Heart left ventricle (tissue), 16 donors: ENCODE results near the gene SCYGR2. TPM values are rescaled to one million over a fixed set of nuclear protein-coding genes. Genes with fewer than 3 reads are reported as not detected.

Experiments used
- ATAC-seq, 4 donors: fragments of 200-7000 bp; cut with Tn5 transposase; one replicate each; pipeline ENCODE4 v1.9.1; 2020 to 2022; ENCODE audit warnings: moderate library complexity in 4 of 4, mild to moderate bottlenecking in 3 of 4, moderate number of reproducible peaks in 1 of 4
- DNase-seq, 5 donors: peaks; one replicate each; pipeline ENCODE4 v3.0.0-alpha.2; 2020
- H3K27ac ChIP-seq, 12 donors: fragments of 200-600 bp; sonication (generic) in 4 of 12; one replicate each; pipeline versions ENCODE4 v1.5.0 to v1.8.0; 2016 to 2022; ENCODE audit warnings: mild to moderate bottlenecking in 2 of 12
- H3K27me3 ChIP-seq, 9 donors: fragments of 200-600 bp; sonication (generic) in 2 of 9; one replicate each; pipeline versions ENCODE4 v1.5.1 to v1.8.0; 2016 to 2022; ENCODE audit warnings: mild to moderate bottlenecking in 3 of 9
- H3K36me3 ChIP-seq, 9 donors: fragments of 200-600 bp; sonication (generic) in 2 of 9; one replicate each; pipeline versions ENCODE4 v1.5.0 to v1.8.0; 2018 to 2022; ENCODE audit warnings: mild to moderate bottlenecking in 2 of 9
- H3K4me1 ChIP-seq, 12 donors: fragments of 200-600 bp; sonication (generic) in 4 of 12; one replicate each; pipeline versions ENCODE4 v1.5.0 to v1.8.0; 2016 to 2022; ENCODE audit warnings: mild to moderate bottlenecking in 3 of 12
- H3K4me3 ChIP-seq, 12 donors: fragments of 200-600 bp; sonication (generic) in 4 of 12; one replicate each; pipeline versions ENCODE4 v1.5.0 to v1.8.0; 2017 to 2022; ENCODE audit warnings: mild to moderate bottlenecking in 9 of 12, moderate library complexity in 4 of 12
- H3K9me3 ChIP-seq, 12 donors: fragments of 200-600 bp; sonication (generic) in 4 of 12; one replicate each; pipeline versions ENCODE4 v1.5.0 to v1.8.0; 2016 to 2022; ENCODE audit warnings: mild to moderate bottlenecking in 1 of 12
- CTCF ChIP-seq, 12 donors: fragments of 200-600 bp; sonication (generic) in 4 of 12; IDR thresholded peaks; one replicate each; pipeline versions ENCODE4 v1.5.0 to v1.8.0; 2018 to 2022; ENCODE audit warnings: antibody characterized with exemption in 12 of 12, mild to moderate bottlenecking in 5 of 12
- POLR2A ChIP-seq, 2 donors: fragments of 450-650 bp; IDR thresholded peaks; one replicate each; pipeline ENCODE4 v1.6.1; 2017; ENCODE audit warnings: antibody characterized with exemption in 2 of 2, mild to moderate bottlenecking in 2 of 2, moderate library complexity in 2 of 2
- WGBS, 4 donors: extraction: QIAGEN DNeasy Blood & Tissue Kit in 2 of 4; methylation state at CpG; one replicate each; pipeline versions ENCODE4 v1.1.5 to v1.1.7; 2013 to 2018; 5-methylcytosine and 5-hydroxymethylcytosine counted together
- intact Hi-C, 10 donors: fragments of 100-400 bp; cut with DNase I; formaldehyde crosslinking; loops; one replicate each; pipeline versions ENCODE4 v1.11.1 to v1.14.2; 2022
- polyA plus RNA-seq, 2 donors: library from polyadenylated mRNA; stranded (reverse); fragments of 200-250 nt; gene quantifications; one replicate each; pipeline ENCODE4 v1.2.3, GENCODE V29; 2013
- total RNA-seq, 9 donors: library from RNA; depleted of rRNA in 2 of 9; stranded (reverse); fragments of >200 nt in 2 of 9; fragmentation: NEBNext Ultra II Directional in 3 of 9; extraction: Animal tissue kit (Norgen Biotek cat#: 25700) in 3 of 9; gene quantifications; one replicate each; pipeline versions ENCODE4 v1.1.0 to v1.2.4, GENCODE V29; 2016 to 2023
- donor health status: ischemic (EF 13 %, LVEDD 7.1; RV severe dilation, severe dysfunction).
- donor health status: healthy with polysubstance abuse.
- donor health status: DM: no; HTN: yes; CAD: no.
- donor health status: DM: no; HTN: no; CAD: no.
- donor health status: ischemic (EF 25% LVEDD 6.9; RV normal size, moderate dysfunction).
- donor health status: ischemic (EF 25% LVEDD 5.7; RV mildly dilated, moderate dysfunction).
- donor health status: healthy.
- donor health status: DM: yes; HTN: yes; CAD: no.
- donor health status: ischemic (EF 35%, LVEDD 5.7; RV mildly dilated, moderate dysfunction).
- donor health status: nonischemic (EF 11% LVEDD 7.7; RV severe dilation, severe dysfunction).
- donor health status: DM: yes; HTN: yes; CAD: no.
- donor health status: PGD.
- donor health status: ischemic (EF 29% LVEDD 5.4; RV normal size, mild dysfunction).
- donor health status: nonischemic (EF 23%, LVEDD 6.1; RV moderate dilation, normal function).

SCYGR2 gene
- total and polyA plus RNA-seq, 11 donors = not detected

- peaks cover 0 to 5% (median 0%) of the 10 kb centered on the region in 9 donors for H3K27me3 ChIP-seq
- H3K4me3 ChIP-seq = no peak overlapping the region
- no peak for ATAC-seq
- H3K9me3 ChIP-seq = peaks cover 0 to 18% (median 3%) of the 10 kb centered on the region in 12 donors
- H3K27ac ChIP-seq = no peak overlapping the region
- no peaks in the 10 kb centered on the region for H3K36me3 ChIP-seq
- intact Hi-C loops = no loop called here
- TF ChIP-seq POLR2A (IDR thresholded peaks at IDR 0.05) (no peak), CTCF (IDR thresholded peaks at IDR 0.05) (no peak)
- H3K4me1 ChIP-seq = no peaks in the 10 kb centered on the region
- no peak for DNase-seq
These were observed 16.3 kb upstream of the SCYGR2 start for GRCh38 chr2:227582369-227582768.

GRCh38 chr2:227592694-227593387, 5.9 kb upstream of the SCYGR2 start:
- 87 to 94% (median 89%) methylated on average over 1 of the region's 1 CpG for WGBS, 4 donors
- TF ChIP-seq CTCF (IDR thresholded peaks at IDR 0.05) (no peak), POLR2A (IDR thresholded peaks at IDR 0.05) (no peak)
- H3K27ac ChIP-seq = no peak overlapping the region
- no peaks in the 10 kb centered on the region for H3K4me1 ChIP-seq
- H3K4me3 ChIP-seq = no peak overlapping the region
- H3K27me3 ChIP-seq = peaks cover 0 to 8% (median 0%) of the 10 kb centered on the region in 9 donors
- H3K36me3 ChIP-seq = no peaks in the 10 kb centered on the region
- H3K9me3 ChIP-seq = peaks cover 0 to 12% (median 0%) of the 10 kb centered on the region in 12 donors
- DNase-seq = no peak
- ATAC-seq = no peak
- intact Hi-C loops = no loop called here

GRCh38 chr2:227595797-227596196, 2.9 kb upstream of the SCYGR2 start:
- TF ChIP-seq CTCF (IDR thresholded peaks at IDR 0.05) (no peak), POLR2A (IDR thresholded peaks at IDR 0.05) (no peak)

DNA sequence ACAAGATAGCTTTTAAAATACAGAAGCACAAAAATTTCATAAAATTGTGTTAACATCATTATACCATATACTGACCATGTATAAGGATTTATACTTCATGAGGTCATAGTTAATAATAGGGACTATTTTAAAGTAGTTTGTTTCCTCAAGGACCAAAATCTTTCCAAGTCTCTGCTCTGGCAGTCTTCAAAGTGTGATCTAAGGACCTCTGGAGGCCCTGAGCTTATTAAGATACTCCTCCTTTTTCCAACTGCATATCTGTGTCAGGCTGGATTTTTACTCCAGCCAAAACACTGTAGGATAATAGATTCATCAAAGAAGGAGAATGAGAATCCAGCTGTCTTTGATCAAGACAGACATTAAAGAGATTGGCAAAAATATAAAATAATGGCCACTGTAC, 1.7 kb upstream of the SCYGR2 start:
- no peak for TF ChIP-seq POLR2A (IDR thresholded peaks at IDR 0.05)
- no peak for TF ChIP-seq CTCF (IDR thresholded peaks at IDR 0.05)
- ATAC-seq (no peak), DNase-seq (no peak)
- intact Hi-C loops = no loop called here
- Histone ChIP-seq H3K4me3 (no peak overlapping the region), H3K27ac (no peak overlapping the region), H3K36me3 (no peaks in the 10 kb centered on the region), H3K4me1 (no peaks in the 10 kb centered on the region), H3K27me3 (peaks cover 0 to 12% (median 0%) of the 10 kb centered on the region in 9 donors), H3K9me3 (no peaks in the 10 kb centered on the region)

More at GRCh38 chr2:227595797-227596196, 2.9 kb upstream of the SCYGR2 start:
- no peak for DNase-seq
- Histone ChIP-seq H3K4me1 (no peaks in the 10 kb centered on the region), H3K36me3 (no peaks in the 10 kb centered on the region), H3K9me3 (no peaks in the 10 kb centered on the region), H3K4me3 (no peak overlapping the region), H3K27me3 (peaks cover 0 to 12% (median 0%) of the 10 kb centered on the region in 9 donors), H3K27ac (no peak overlapping the region)
- ATAC-seq = no peak
- intact Hi-C loops = no loop called here
- WGBS, 4 donors = 39 to 62% (median 56%) methylated on average over 3 to 4 of the region's 4 CpGs
